HG02970 (cell line): Measurements from ENCODE around the gene CASP3.
"Not testable (repeated sequence)": the region's sequence is repeated elsewhere in the genome, so short reads cannot be mapped to it uniquely, and the experiment has no call there.

ENCODE experiments used
- ATAC-seq: cut with Tn5 transposase; IDR thresholded peaks from one replicate; pipeline ENCODE4 v1.9.1; 2021; ENCODE audit warnings: mild to moderate bottlenecking, moderate library complexity, moderate number of reproducible peaks; ENCODE audit not compliant: unreplicated experiment, low FRiP score

The CASP3 gene

GRCh38 chr4:184636897-184637296 lies 12.3 kb downstream of the CASP3 start:
- no peak for ATAC-seq

GRCh38 chr4:184636144-184636543 lies 13.1 kb downstream of the CASP3 start:
- no peak for ATAC-seq

GRCh38 chr4:184635381-184635780 lies 13.9 kb downstream of the CASP3 start:
- no peak for ATAC-seq

- no peak for ATAC-seq
These were observed 16.4 kb downstream of the CASP3 start for GRCh38 chr4:184632842-184633241.

- ATAC-seq, result no peak
These were observed 21.1 kb downstream of the CASP3 start for GRCh38 chr4:184628103-184628502.

- ATAC-seq, result not testable (repeated sequence)
These were observed 23.3 kb downstream of the CASP3 start for GRCh38 chr4:184625783-184626596.

GRCh38 chr4:184624972-184625554 lies 24.2 kb downstream of the CASP3 start:
- no peak for ATAC-seq

- not testable (repeated sequence) for ATAC-seq
These were observed 24.7 kb downstream of the CASP3 start for GRCh38 chr4:184624504-184624903.

- no peak for ATAC-seq
These were observed 27.7 kb downstream of the CASP3 start for GRCh38 chr4:184621518-184621917.

GRCh38 chr4:184620212-184620867 lies 28.9 kb downstream of the CASP3 start:
- ATAC-seq, result no peak

- no peak for ATAC-seq
These were observed 31.5 kb downstream of the CASP3 start for GRCh38 chr4:184617600-184618196.

GRCh38 chr4:184616633-184617551 lies 32.4 kb downstream of the CASP3 start:
- ATAC-seq, result no peak

- ATAC-seq, result not testable (repeated sequence)
These were observed 33.1 kb downstream of the CASP3 start for GRCh38 chr4:184616168-184616567.

- no peak for ATAC-seq
These were observed 34.7 kb downstream of the CASP3 start for GRCh38 chr4:184614509-184614908.

- ATAC-seq, result no peak
These were observed 35.8 kb downstream of the CASP3 start for GRCh38 chr4:184613405-184613804.

GRCh38 chr4:184612074-184612473 lies 37.2 kb downstream of the CASP3 start:
- ATAC-seq, result no peak

GRCh38 chr4:184607429-184607828 lies 41.8 kb downstream of the CASP3 start:
- not testable (repeated sequence) for ATAC-seq

- not testable (repeated sequence) for ATAC-seq
These were observed 46.4 kb downstream of the CASP3 start for GRCh38 chr4:184602857-184603256.

- ATAC-seq, result not testable (repeated sequence)
These were observed 48.3 kb downstream of the CASP3 start for GRCh38 chr4:184600982-184601381.
